HepG2 (cell line): Measurements from ENCODE around the gene RGPD3.
"Not testable (repeated sequence)": the region's sequence is repeated elsewhere in the genome, so short reads cannot be mapped to it uniquely, and the experiment has no call there.

Source experiments
- ATF3 ChIP-seq: sonication (generic); formaldehyde crosslinking; IDR thresholded peaks from 2 replicates; pipeline ENCODE4 v1.4.0; 2020; ENCODE audit warnings: missing genetic modification reagents
- CENPX ChIP-seq: sonication (generic); formaldehyde crosslinking; IDR thresholded peaks from 2 replicates; pipeline ENCODE4 v1.9.0; 2021; ENCODE audit warnings: mild to moderate bottlenecking, missing genetic modification reagents, moderate library complexity
- CTCF ChIP-seq: sonication (generic); formaldehyde crosslinking; IDR thresholded peaks from 2 replicates; pipeline ENCODE4 v1.5.0; 2020; ENCODE audit warnings: mild to moderate bottlenecking, missing genetic modification reagents, moderate library complexity
- ELF4 ChIP-seq: sonication (generic); formaldehyde crosslinking; IDR thresholded peaks from 2 replicates; pipeline ENCODE4 v1.5.0; 2020; ENCODE audit warnings: missing genetic modification reagents, mild to moderate bottlenecking, moderate library complexity, borderline replicate concordance
- ETS1 ChIP-seq: sonication (generic); formaldehyde crosslinking; IDR thresholded peaks from 2 replicates; pipeline ENCODE4 v1.4.0; 2020; ENCODE audit warnings: missing genetic modification reagents
- TEF ChIP-seq: sonication (generic); formaldehyde crosslinking; IDR thresholded peaks from 2 replicates; pipeline ENCODE4 v1.5.0; 2020; ENCODE audit warnings: missing genetic modification reagents
- ZNF589 ChIP-seq: sonication (generic); formaldehyde crosslinking; conservative IDR thresholded peaks from 2 replicates; pipeline ENCODE4 v1.8.0; 2022; ENCODE audit warnings: mild to moderate bottlenecking, moderate library complexity, missing genetic modification reagents

DNA sequence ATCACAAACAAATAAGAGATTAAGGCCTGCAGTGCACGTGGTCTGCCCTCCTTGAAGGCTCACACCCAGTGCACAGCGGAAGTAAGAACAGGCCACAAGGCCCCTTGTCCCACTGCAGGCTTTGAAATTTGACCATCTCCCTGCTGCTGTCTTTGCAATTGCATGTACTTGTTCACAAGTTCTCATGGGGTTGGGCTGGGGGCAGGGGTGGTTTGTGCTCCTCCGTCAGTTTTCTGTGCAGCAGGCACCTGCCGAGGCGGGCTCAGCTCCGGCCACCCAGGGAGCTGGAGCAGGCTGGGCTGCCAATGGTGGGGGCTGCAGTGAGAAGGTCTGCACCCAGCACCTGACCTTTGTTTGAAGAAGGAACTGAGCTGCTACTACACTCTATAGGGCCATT, 41.2 kb upstream of the RGPD3 start:
- TF ChIP-seq ETS1 (CRISPR knock-in tag); CENPX (CRISPR knock-in tag); TEF (CRISPR knock-in tag); ATF3 (CRISPR knock-in tag); ZNF589; CTCF (CRISPR knock-in tag); ELF4 (CRISPR knock-in tag): not testable (repeated sequence)
